KOPT-K1 (cell line): ENCODE results near the gene COL13A1.

Experiments
- H3K27ac ChIP-seq: fragments of 200-600 bp; sonication (generic); 2 replicates; pipeline ENCODE4 v1.5.1; 2016; ENCODE audit warnings: antibody characterized with exemption, mild to moderate bottlenecking, low read depth, low read length; ENCODE audit not compliant: poor library complexity, severe bottlenecking
- H3K36me3 ChIP-seq: fragments of 200-600 bp; sonication (generic); 2 replicates; pipeline ENCODE4 v1.5.1; 2017; ENCODE audit warnings: antibody characterized with exemption, mild to moderate bottlenecking, low read length, moderate library complexity; ENCODE audit not compliant: insufficient read depth
- H3K9me3 ChIP-seq: fragments of 200-600 bp; sonication (generic); 2 replicates; pipeline ENCODE4 v1.5.1; 2017; ENCODE audit warnings: antibody characterized with exemption, low read length, mild to moderate bottlenecking; ENCODE audit not compliant: insufficient read depth, poor library complexity, severe bottlenecking

Gene COL13A1

DNA sequence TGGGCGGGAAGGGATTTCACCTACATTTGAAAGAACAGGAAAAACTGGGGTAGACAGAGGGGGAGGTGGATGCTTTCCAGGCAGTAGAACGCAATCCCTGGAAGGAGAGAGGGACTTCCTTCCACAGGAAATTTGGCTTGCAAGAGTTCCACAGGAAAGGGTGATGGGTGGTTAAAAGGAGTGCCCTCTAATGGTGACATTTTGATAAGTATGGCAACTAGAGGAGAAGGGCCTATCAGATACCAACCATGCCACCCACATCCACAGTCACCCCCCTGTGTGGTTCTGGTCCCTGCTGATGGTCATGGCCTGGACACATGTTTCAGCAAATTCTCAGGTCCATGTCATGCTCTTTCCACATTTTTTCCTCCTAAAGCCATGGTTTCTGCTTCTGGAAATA, 27.1 kb upstream of the COL13A1 start:
- Histone ChIP-seq H3K36me3 (no peaks in the 10 kb centered on the region), H3K9me3 (no peaks in the 10 kb centered on the region), H3K27ac (no peak overlapping the region)

DNA sequence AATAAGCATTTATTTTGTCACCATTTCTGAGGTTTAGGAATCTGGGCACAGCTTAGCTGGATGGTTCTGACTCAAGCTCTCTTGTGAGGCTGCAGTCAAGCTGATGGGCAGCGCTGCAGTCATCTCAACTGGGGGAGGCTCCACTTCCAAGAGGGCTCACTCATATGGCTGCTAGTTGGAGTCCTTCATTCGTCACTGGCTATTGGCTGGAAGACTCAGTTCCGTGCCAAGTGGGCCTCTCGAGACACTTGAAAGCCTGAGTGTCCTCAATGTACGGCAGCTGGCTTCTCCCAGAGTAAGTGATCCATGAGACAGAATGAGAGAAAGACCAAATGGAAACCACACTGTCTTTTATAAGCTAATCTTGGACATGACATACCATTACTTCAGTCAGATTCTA, 21.6 kb upstream of the COL13A1 start:
- Histone ChIP-seq H3K27ac (no peak overlapping the region), H3K36me3 (no peaks in the 10 kb centered on the region), H3K9me3 (no peaks in the 10 kb centered on the region)

DNA sequence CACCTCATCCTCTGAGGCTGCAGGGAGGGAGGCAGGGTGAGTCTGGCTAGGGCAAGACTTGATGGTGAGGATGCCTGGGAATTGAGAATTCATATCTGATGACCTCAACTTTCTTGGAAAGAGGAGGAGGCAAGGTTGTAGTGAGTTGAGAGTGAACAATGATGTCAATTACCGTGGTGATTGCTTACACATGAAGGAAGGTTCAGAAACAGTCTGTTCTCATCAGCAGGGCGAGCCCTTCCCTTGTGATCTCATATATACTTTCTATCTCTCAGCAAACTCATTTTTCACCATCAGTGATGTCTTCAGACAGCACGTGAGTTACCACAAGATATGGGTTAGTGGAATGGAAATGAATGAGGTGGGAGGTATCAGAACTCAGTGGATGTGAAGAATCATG, 20.1 kb upstream of the COL13A1 start:
- Histone ChIP-seq H3K9me3 (no peaks in the 10 kb centered on the region), H3K36me3 (no peaks in the 10 kb centered on the region), H3K27ac (no peak overlapping the region)

DNA sequence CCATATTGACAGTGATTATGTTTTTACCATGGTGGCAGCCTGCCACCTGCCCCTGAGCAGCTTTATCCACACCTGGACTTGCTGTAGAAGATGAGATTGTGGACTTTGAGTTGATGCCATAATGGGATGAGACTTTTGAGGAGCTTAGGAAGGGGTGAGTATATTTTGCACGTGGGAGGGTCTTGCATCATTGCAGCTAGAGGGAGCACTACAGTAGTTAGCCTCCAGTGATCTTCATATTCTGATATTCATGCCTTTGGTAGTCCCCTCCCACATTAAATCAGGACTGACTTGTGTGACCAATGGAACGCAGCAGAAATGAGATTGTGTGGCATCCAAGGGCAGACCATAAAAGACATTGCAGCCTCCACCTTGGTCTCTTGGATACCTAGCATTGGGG, 18.2 kb upstream of the COL13A1 start:
- H3K27ac ChIP-seq: no peak overlapping the region
- H3K9me3 ChIP-seq: no peaks in the 10 kb centered on the region

DNA sequence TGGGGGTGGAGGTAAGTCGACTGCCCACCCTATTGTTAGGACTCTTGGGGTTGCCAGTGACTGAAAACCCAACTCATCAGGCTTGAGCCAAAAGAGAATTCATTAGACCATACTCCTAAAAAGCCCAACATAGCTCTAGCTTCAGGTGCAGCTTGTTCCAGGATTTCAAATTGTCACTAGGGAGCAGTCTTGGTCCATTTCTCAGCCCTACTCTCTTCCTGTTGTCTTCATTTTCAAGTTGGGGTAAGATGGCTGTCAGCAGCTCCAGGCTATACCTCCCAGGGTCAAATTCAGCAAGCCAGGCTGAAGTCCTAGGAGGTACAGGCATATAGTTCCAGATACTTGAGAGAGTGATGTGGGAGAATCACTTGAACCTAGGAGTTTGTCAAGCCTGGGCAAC, 14.9 kb upstream of the COL13A1 start:
- no peaks in the 10 kb centered on the region for H3K36me3 ChIP-seq
- H3K27ac ChIP-seq: no peak overlapping the region
- H3K9me3 ChIP-seq: no peaks in the 10 kb centered on the region

More for the DNA sequence above, 18.2 kb upstream of the COL13A1 start:
- H3K36me3 ChIP-seq: no peaks in the 10 kb centered on the region

DNA sequence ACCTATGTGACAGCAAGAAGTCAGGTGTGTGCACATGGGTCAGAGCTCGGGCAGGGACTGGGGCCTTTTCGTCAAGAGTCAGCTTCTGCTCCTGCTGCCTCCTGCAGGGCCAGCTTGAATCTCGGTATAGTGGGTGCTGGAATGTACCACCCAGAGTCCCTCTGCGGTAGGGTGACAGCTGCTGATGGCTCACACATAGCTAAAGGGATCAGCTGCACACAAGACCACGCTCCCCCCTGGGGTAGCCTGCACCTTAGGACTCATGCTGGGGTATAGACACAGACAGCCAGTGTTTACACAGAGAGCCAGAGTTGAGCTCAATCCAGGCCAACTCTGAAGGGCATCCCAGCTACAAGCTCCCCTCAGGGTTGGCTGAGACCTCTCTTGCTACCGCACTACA, 14.0 kb upstream of the COL13A1 start:
- no peak overlapping the region for H3K27ac ChIP-seq
- H3K9me3 ChIP-seq: no peaks in the 10 kb centered on the region
- no peaks in the 10 kb centered on the region for H3K36me3 ChIP-seq

DNA sequence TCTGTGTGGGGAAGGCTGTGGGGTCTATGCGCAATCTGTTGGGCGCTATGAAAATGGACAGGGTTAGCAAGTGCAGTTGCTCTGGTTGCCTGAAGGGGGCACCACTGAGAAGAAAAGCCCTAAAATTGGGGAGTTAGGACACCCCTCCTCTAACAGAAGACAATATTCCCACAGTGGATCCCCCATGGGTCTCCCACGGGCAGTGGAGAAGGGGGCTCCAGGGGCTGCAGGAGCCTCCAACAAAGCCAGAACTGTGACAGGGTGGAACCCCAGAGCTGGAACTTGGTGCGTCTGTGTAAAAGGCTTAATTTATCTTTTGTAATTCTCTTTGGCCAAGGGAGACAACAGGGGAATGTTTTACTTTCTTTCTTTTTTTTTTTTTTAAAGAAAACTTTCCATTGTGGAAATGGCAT, 12.5 kb upstream of the COL13A1 start:
- H3K9me3 ChIP-seq: no peaks in the 10 kb centered on the region
- no peaks in the 10 kb centered on the region for H3K36me3 ChIP-seq
- H3K27ac ChIP-seq: no peak overlapping the region

DNA sequence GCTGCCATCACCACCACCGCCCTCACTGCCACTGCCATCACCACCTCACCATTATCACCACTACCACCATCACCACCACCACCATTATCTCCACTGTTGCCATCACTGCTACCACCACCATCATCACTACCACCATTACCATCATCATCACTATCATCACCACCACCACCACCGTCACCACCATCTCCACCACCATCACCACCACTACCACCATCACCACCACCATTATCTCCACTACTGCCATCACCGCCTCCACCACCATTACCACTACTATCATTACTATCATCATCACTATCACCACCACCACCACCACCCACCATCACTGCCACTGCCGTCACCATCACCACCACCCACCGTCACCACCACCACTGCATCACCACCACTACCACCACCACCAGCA, 9.9 kb upstream of the COL13A1 start:
- peaks cover 24% of the 10 kb centered on the region for H3K9me3 ChIP-seq
- no peaks in the 10 kb centered on the region for H3K36me3 ChIP-seq
- no peak overlapping the region for H3K27ac ChIP-seq

DNA sequence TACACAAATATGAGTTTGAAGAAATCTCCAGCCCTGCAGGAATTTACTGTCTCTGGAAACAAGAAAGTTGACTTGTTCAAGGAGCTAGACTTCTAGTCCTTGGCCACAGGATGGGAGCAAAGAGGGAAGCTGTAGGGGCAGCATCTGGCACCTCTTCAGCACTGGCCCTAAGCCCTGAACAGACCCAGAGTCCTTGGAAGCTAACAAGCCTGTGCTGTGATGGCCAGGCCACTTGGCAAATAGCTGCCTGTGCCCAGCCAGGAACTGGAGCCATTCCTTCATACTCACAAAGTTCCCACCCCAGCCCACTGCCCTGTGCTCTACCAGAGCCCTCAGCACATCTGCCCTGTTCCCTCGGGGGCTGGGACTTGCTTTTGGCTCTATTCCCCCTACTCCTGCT, 9.4 kb upstream of the COL13A1 start:
- Histone ChIP-seq H3K9me3 (peaks cover 24% of the 10 kb centered on the region), H3K27ac (no peak overlapping the region), H3K36me3 (no peaks in the 10 kb centered on the region)

DNA sequence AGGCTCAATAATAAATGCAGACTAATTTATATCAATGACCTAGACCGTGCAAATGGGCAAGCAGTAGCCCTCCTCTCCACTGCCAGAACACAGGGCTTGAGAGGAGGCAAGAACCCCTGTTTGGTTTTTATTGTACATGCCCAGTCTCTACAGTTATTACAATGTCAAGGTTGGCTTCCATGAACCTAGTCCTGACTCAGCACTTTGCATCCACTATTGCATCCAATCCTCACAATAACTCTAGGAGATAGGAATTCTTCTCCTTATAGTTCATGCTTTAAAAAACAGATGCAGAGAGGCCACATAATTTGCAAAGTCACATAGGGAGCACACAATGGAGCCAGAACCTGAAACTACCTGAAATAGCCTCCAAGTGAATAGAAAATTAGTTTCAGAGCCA, 7.0 kb upstream of the COL13A1 start:
- no peak overlapping the region for H3K27ac ChIP-seq
- peaks cover 24% of the 10 kb centered on the region for H3K9me3 ChIP-seq
- H3K36me3 ChIP-seq: no peaks in the 10 kb centered on the region

DNA sequence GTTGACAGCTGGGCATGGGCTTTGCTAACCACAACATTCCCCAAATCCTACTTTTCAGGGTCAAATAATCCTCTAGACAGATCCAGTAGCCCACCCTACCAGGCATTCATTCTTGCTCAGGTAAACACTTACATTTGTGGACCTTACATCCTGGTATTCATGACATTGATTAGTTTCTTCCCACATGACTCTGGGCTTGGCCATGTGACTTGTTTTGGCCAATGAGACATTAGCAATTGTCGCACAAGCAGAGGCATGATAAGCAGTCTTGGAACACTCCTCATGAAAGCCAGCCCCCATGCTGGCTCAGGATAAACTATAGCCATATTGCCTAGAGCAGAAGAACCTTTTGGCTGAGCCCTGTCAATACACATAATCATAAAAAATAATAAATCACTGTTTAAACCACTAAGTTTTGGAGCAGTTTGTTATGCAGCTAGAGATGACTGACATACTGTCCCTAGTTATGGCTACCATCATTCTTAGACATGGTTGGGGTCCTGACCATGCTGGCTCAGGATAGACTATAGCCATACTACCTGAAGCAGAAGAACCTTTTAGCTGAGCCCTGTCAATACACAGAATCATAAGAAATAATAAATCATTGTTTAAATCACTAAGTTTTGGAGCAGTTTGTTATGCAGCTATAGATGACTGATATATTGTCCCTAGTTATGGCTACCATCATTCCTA, 6.3 kb upstream of the COL13A1 start:
- H3K36me3 ChIP-seq: no peaks in the 10 kb centered on the region
- peaks cover 24% of the 10 kb centered on the region for H3K9me3 ChIP-seq
- no peak overlapping the region for H3K27ac ChIP-seq

DNA sequence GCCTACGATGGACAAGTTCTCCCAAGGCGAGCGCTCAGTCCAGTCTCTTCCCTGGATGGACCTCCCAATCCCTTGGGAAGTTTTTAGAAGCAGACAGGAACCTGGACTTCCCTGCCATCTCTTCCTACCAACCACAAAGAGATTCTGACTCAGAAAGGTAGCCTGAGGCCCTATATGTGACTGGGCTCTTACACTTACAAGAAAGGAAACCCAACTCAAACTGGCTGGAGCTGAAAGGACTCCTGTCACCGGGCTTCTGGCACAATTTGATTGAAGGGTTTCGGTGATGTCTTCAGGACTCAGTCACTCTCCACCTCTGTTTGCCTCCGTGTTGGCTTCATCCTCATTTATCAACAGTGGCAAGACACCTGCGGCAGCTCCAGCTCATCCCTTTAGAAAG, 3.7 kb upstream of the COL13A1 start:
- H3K27ac ChIP-seq: no peak overlapping the region
- peaks cover 24% of the 10 kb centered on the region for H3K9me3 ChIP-seq
- no peaks in the 10 kb centered on the region for H3K36me3 ChIP-seq

DNA sequence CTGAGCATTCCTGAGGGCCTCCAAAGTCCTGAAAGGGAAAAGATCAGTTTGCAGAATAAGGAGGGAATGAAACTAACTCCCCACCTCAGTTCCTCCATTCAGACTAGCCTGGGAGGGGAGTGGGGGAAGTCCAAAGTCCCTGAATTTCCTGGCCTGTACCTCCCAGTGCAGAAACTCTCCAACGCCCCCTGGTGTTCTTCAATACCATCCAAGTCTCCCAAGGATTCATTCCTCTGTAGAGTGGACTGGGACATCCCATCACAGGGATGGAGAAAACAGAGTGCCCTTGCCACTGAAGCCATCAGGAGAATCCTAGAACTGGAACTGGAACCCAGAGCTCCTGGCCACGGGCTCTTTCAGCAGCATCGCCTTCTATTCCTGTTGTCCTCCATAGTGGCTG, 1.6 kb upstream of the COL13A1 start:
- Histone ChIP-seq H3K36me3 (no peaks in the 10 kb centered on the region), H3K27ac (no peak overlapping the region), H3K9me3 (peaks cover 17% of the 10 kb centered on the region)

DNA sequence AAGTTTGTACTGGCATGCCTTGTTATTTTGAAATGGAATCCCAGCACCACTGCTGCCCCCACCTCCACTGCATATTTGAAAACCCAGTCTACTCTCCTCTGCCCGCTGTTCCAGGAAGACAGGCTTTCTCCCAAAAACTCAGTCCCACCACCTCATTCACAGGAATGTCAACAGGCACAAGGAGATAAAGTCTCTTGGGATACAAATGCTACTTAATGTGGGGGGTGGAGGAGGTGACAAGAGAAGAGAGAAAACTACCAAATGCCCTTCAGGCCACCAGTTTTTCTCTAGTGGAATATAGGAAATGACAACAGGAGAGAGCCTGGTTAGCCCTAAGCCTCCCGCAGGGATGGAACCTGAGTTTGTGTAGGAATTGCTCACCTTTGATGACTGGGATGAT, 1.0 kb upstream of the COL13A1 start:
- Histone ChIP-seq H3K36me3 (no peaks in the 10 kb centered on the region), H3K9me3 (peaks cover 11% of the 10 kb centered on the region), H3K27ac (no peak overlapping the region)

DNA sequence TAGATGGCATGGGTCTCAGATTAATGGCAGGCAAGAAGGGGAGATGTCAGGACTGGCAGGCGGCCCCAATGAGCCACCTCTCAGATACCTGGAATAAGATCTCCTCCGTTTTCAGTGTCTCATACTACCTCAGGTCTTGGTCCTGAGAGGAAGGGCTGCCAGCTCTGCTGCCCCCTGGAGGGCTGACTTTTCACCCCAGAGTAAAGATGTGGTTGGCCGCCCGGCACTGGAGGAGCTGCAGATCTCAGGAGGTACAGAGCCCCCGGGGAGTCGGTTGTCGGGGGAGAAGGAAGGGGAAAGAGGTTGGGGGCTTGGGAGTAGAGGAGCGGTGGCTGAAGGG, 642 bp upstream of the COL13A1 start:
- Histone ChIP-seq H3K27ac (no peak overlapping the region), H3K36me3 (no peaks in the 10 kb centered on the region), H3K9me3 (peaks cover 7% of the 10 kb centered on the region)

DNA sequence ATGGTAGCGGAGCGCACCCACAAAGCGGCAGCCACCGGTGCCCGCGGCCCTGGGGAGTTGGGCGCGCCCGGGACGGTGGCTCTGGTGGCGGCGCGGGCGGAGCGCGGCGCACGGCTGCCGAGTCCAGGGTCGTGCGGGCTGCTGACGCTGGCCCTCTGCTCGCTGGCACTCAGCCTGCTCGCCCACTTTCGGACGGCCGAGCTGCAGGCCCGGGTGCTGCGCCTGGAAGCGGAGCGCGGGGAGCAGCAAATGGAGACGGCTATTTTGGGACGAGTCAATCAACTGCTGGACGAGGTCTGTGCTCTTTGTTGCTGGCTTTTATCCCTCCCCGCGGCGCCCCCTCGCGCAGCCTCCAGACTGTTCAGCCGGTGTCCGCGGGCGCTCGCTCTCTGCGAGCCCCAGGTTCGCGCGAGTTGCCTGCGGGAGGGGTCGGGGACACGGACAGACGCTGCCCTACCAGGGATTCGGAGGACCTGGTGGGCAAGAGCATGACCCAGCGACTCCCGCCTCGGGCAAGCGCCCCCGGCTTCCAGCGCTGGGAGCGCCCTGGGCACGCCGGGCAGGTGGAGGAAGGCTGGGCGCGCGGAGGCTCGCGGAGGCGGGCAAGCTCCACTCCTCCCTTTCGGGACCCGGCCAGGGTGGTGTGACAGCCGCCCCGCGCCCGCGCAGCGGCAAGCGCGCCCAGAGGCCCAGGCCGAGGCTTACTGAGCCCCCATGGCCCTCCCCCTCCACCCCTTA, 887 bp downstream of the COL13A1 start:
- H3K9me3 ChIP-seq: no peaks in the 10 kb centered on the region
- H3K36me3 ChIP-seq: no peaks in the 10 kb centered on the region
- no peak overlapping the region for H3K27ac ChIP-seq
